Activated B cell treated with CpG ODN at 0.5 μM for 24 hours (primary cell): ENCODE data around the gene DNAH17. TPM values are rescaled to one million over a fixed set of nuclear protein-coding genes. Genes with fewer than 3 reads are reported as not detected.

ENCODE experiments used
- ATAC-seq: fragments of 200-7000 bp; cut with Tn5 transposase; one replicate; pipeline ENCODE4 v1.10.0; 2021; ENCODE audit warnings: low read depth, mild to moderate bottlenecking, moderate library complexity
- CTCF ChIA-PET: fragments of 350-600 bp; sonication (Branson Sonifier 250); formaldehyde crosslinking; loops from one replicate; lab custom pipeline; 2021; ENCODE audit warnings: antibody characterized with exemption; lab: Charles Lee
- POLR2A ChIA-PET: fragments of 350-600 bp; sonication (Branson Sonifier 250); formaldehyde crosslinking; loops from one replicate; lab custom pipeline; 2021; ENCODE audit warnings: antibody characterized with exemption; lab: Charles Lee
- DNase-seq: peaks from one replicate; pipeline ENCODE4 v3.0.0; 2022
- H3K27ac Mint-ChIP-seq: one replicate; pipeline ENCODE4 v1.8.0; 2020; ENCODE audit warnings: mixed read lengths
- H3K27me3 Mint-ChIP-seq: one replicate; pipeline ENCODE4 v1.8.0; 2021; ENCODE audit warnings: mixed read lengths
- H3K36me3 Mint-ChIP-seq: one replicate; pipeline ENCODE4 v1.8.0; 2021; ENCODE audit warnings: low read depth, mixed read lengths
- H3K4me1 Mint-ChIP-seq: one replicate; pipeline ENCODE4 v1.8.0; 2021; ENCODE audit warnings: mixed read lengths
- H3K4me3 Mint-ChIP-seq: one replicate; pipeline ENCODE4 v1.8.0; 2020; ENCODE audit warnings: mild to moderate bottlenecking, mixed read lengths
- H3K9me3 Mint-ChIP-seq: one replicate; pipeline ENCODE4 v1.8.0; 2020; ENCODE audit warnings: mixed read lengths
- intact Hi-C: fragments of 100-400 bp; cut with micrococcal nuclease; formaldehyde crosslinking; loops from one replicate; pipeline ENCODE4 v1.15.1; 2024
- total RNA-seq: library from RNA; stranded (reverse); gene quantifications from 2 replicates; pipeline ENCODE4 v1.2.3, GENCODE V29; 2022
- TF ChIP-seq, protein P1 (sequence below): fragments of 200-600 bp; IDR thresholded peaks from one replicate; pipeline ENCODE4 v1.8.0; 2022; ENCODE audit warnings: antibody characterized with exemption, mild to moderate bottlenecking

DNAH17 gene
- total RNA-seq, 1 donor from 2014 or later: 0.13 TPM

GRCh38 chr17:78403822-78404221, 173.4 kb downstream of the DNAH17 start:
- Mint-ChIP-seq H3K4me1 (peaks cover 1% of the 10 kb centered on the region), H3K27ac (no peak overlapping the region), H3K4me3 (no peak overlapping the region), H3K27me3 (no peaks in the 10 kb centered on the region), H3K9me3 (no peaks in the 10 kb centered on the region), H3K36me3 (peaks cover 87% of the 10 kb centered on the region)
- ChIA-PET CTCF (interaction anchor here (0.7 kb wide), 1 partner anchor 312 kb away, joined by 3 read pairs; no protein-coding TSS in a partner anchor), POLR2A (no interaction called here)
- DNase-seq (no peak), ATAC-seq (no peak)
- TF ChIP-seq, protein P1, sequence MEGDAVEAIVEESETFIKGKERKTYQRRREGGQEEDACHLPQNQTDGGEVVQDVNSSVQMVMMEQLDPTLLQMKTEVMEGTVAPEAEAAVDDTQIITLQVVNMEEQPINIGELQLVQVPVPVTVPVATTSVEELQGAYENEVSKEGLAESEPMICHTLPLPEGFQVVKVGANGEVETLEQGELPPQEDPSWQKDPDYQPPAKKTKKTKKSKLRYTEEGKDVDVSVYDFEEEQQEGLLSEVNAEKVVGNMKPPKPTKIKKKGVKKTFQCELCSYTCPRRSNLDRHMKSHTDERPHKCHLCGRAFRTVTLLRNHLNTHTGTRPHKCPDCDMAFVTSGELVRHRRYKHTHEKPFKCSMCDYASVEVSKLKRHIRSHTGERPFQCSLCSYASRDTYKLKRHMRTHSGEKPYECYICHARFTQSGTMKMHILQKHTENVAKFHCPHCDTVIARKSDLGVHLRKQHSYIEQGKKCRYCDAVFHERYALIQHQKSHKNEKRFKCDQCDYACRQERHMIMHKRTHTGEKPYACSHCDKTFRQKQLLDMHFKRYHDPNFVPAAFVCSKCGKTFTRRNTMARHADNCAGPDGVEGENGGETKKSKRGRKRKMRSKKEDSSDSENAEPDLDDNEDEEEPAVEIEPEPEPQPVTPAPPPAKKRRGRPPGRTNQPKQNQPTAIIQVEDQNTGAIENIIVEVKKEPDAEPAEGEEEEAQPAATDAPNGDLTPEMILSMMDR: no peak
- intact Hi-C loops: no loop called here

DNA sequence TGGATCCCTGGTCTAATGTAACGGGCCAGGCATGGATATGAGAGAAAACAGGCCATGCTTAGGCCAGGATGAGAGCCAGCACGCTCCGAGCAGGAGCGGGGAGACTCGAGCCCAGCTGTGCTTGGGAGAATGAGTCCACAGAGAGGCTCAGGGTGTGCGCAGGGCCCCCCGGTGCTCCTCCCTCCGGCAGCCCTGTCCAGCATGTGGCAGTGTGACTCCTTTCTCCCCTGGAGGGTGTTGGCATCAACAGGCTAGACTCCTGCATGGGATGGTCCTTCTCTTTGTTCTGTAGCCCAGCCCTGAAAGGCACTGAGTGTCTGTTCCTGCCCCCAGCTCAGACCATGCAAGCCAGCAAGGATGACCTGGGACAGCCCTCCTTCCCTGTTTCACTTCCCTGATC, 175.3 kb downstream of the DNAH17 start:
- CTCF ChIA-PET: interaction anchor here (1.2 kb wide), 1 partner anchor 41 kb away, joined by 4 read pairs; no protein-coding TSS in a partner anchor

DNA sequence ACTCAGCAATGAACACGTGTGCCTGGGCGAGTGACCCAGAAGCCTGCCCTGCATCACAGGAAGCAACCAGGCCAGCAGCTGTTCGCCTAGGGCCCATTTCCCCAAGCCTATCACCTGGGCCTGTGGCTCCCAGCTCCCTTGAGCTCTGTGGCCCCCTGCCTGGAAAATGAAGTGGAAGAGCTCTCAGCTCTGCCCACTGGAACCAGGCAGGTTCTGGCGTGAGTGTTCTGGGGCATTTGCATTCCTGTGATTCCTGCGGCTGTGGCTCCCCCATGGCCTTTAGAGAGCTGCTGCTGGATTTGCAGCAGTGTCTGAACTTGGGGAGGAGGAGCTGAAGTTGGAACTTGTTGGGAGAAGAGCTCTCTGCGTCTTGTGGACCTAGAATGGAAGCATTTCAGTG, 175.9 kb downstream of the DNAH17 start:
- Mint-ChIP-seq H3K27ac (no peak overlapping the region), H3K36me3 (peaks cover 94% of the 10 kb centered on the region), H3K4me3 (no peak overlapping the region), H3K4me1 (no peaks in the 10 kb centered on the region), H3K27me3 (no peaks in the 10 kb centered on the region), H3K9me3 (no peaks in the 10 kb centered on the region)
- no peak for DNase-seq
- intact Hi-C loops: no loop called here
- ATAC-seq: no peak
- ChIA-PET CTCF (interaction anchor here (1.2 kb wide), 1 partner anchor 40 kb away, joined by 4 read pairs; no protein-coding TSS in a partner anchor), POLR2A (interaction anchor here (0.6 kb wide), 1 partner anchor 202 kb away, joined by 3 read pairs; no protein-coding TSS in a partner anchor)
- TF ChIP-seq, protein P1: no peak

More for the DNA sequence above, 175.3 kb downstream of the DNAH17 start:
- Mint-ChIP-seq H3K36me3 (peaks cover 88% of the 10 kb centered on the region), H3K27me3 (no peaks in the 10 kb centered on the region), H3K4me1 (no peaks in the 10 kb centered on the region), H3K27ac (no peak overlapping the region), H3K9me3 (no peaks in the 10 kb centered on the region), H3K4me3 (no peak overlapping the region)
- DNase-seq (no peak), ATAC-seq (no peak)
- TF ChIP-seq, protein P1: no peak
- POLR2A ChIA-PET: no interaction called here
- intact Hi-C loops: no loop called here

- H3K27ac Mint-ChIP-seq: no peak overlapping the region
- DNase-seq (no peak), ATAC-seq (no peak)
- H3K27me3 Mint-ChIP-seq: no peaks in the 10 kb centered on the region
- no peak overlapping the region for H3K4me3 Mint-ChIP-seq
- TF ChIP-seq, protein P1: no peak
- H3K36me3 Mint-ChIP-seq: peaks cover 95% of the 10 kb centered on the region
- CTCF ChIA-PET: interaction anchor here (1.2 kb wide), 1 partner anchor 40 kb away, joined by 4 read pairs; no protein-coding TSS in a partner anchor
- no peaks in the 10 kb centered on the region for H3K9me3 Mint-ChIP-seq
- intact Hi-C loops: no loop called here
- POLR2A ChIA-PET: interaction anchor here (0.6 kb wide), 1 partner anchor 202 kb away, joined by 3 read pairs; no protein-coding TSS in a partner anchor
- no peaks in the 10 kb centered on the region for H3K4me1 Mint-ChIP-seq
Measured at GRCh38 chr17:78400581-78401240, 176.5 kb downstream of the DNAH17 start.

DNA sequence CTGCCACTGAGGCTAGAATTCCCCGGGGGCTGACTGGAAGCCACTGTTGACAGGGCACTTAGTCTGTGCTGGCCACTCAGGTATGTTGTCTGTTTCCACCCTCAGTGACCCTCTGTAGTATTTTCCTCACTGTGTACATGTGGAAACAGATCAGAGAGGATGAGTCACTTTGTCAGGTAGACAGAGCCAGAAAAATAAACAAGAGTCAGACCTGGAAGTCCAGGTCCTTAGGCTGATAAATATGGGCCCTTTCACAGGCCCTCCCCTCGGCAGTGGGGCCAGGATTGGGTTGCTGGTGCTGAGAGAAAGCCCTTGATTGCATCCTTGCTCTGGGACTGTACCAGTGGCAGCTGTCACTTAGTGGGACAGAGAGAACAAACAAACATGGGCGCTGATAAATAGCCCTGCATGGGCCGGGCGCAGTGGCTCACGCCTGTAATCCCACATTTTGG, 177.5 kb downstream of the DNAH17 start:
- Mint-ChIP-seq H3K4me3 (no peak overlapping the region), H3K9me3 (no peaks in the 10 kb centered on the region), H3K27ac (no peak overlapping the region), H3K27me3 (no peaks in the 10 kb centered on the region), H3K4me1 (peaks cover 5% of the 10 kb centered on the region), H3K36me3 (peaks cover 94% of the 10 kb centered on the region)
- ATAC-seq (no peak), DNase-seq (no peak)
- TF ChIP-seq, protein P1: no peak
- intact Hi-C loops: no loop called here
- POLR2A ChIA-PET: interaction anchor here (0.6 to 0.7 kb wide), 2 partner anchors 40 to 415 kb away, joined by 3 to 5 read pairs; partner anchors contain the start of gene SOCS3
- CTCF ChIA-PET: no interaction called here
